Measurements from ENCODE around the gene PGPEP1.

DNA sequence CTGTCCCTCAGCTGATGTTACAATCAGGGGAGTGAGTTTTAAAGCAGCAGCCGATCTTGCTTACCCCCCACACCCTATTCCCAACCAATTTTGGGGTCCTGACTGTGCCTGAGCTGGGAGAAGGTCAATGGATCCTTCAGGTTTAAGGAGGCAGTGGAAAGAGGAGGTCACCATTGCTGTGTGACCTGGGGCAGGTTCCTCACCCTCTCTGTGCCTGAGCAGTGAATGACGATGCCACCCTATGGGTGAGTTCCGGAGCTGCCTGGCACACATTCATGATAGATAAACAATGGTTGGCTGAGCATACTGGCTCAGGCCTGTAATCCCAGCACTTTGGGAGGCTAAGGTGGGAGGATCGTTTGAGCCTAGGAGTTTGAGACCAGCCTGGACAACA, 38.7 kb upstream of the PGPEP1 start:
- TF ChIP-seq, protein P1, sequence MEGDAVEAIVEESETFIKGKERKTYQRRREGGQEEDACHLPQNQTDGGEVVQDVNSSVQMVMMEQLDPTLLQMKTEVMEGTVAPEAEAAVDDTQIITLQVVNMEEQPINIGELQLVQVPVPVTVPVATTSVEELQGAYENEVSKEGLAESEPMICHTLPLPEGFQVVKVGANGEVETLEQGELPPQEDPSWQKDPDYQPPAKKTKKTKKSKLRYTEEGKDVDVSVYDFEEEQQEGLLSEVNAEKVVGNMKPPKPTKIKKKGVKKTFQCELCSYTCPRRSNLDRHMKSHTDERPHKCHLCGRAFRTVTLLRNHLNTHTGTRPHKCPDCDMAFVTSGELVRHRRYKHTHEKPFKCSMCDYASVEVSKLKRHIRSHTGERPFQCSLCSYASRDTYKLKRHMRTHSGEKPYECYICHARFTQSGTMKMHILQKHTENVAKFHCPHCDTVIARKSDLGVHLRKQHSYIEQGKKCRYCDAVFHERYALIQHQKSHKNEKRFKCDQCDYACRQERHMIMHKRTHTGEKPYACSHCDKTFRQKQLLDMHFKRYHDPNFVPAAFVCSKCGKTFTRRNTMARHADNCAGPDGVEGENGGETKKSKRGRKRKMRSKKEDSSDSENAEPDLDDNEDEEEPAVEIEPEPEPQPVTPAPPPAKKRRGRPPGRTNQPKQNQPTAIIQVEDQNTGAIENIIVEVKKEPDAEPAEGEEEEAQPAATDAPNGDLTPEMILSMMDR (IDR thresholded peaks at IDR 0.05; ENCODE audit: low read depth, low read length), result no peak
- TF ChIP-seq EZH2phosphoT487 (IDR thresholded peaks at IDR 0.05; ENCODE audit: low read depth), result no peak
